Diencephalon (tissue), 1 donor: ENCODE results near the gene TAF6. TPM values are rescaled to one million over a fixed set of nuclear protein-coding genes. Genes with fewer than 3 reads are reported as not detected.
A peak's percentile ranks its signal among the peaks of the same experiment; 100 is the strongest.

Experiments
- small RNA-seq: library from RNA; depleted of rRNA; stranded (forward); fragments of <200 nt; gene quantifications from one replicate; pipeline ENCODE3, GENCODE V24; 2014
- total RNA-seq: library from RNA; depleted of rRNA; stranded (reverse); fragments of >200 nt; gene quantifications from one replicate; pipeline ENCODE4 v1.2.3, GENCODE V29; 2014

TAF6 gene
- total RNA-seq: 31.4 TPM

GRCh38 chr7:100119072-100119969, at the start of gene TAF6, which contains the start of gene CNPY4:
TAF6 (minus strand) TSS chr7:100119358; CDS start chr7:100114209, 5,149 bp downstream.
CNPY4 (plus strand) TSS chr7:100119634; CDS start chr7:100119745, 111 bp downstream.

DNA sequence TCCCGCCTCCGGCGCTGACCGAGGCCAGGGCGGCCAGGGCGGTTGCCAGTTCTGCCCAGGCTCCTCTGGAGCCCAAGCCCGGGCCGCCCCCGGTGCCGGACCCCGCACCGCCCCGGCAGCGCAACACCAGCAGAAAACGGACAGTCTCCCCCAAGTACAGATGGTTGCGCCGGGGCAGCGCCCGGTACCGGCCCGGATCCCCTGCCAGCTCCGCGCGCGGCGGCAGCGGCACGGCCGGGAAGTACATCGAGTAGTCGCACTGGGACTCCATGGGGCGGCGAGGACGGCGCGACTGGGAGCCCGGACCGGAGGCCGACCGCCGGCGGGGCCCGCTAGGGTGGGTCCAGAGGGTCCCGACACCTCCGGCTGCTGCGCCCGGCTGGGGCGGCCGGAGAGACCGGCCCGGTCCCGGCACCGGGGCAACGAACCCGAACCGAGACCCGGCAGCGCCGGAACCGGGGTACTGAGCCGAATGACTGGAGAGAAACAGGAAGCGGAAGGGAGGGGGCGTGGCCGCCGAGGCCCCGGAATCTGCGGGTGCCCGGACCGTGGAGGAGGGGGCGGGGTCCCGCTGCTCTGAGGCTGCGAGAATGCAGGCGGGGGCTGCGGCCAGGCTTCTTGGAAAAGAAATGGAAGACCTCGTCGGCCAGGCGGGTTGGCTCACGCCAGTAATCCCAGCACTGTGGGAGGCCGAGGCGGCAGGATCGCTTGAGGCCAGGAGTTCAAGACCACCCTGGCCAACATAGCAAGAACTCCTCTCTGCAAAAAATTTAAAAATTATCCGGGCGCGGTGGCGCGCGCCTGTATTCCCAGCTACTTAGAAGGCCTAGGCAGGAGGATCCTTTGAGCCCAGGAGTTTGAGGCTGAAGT, 39.3 kb upstream of the TAF6 start, which contains the start of gene TRAPPC14:
TSS of gene TRAPPC14 (minus strand) at position 495 of the 870 bp plus-strand sequence. CDS start at position 271, 224 bp downstream.

DNA sequence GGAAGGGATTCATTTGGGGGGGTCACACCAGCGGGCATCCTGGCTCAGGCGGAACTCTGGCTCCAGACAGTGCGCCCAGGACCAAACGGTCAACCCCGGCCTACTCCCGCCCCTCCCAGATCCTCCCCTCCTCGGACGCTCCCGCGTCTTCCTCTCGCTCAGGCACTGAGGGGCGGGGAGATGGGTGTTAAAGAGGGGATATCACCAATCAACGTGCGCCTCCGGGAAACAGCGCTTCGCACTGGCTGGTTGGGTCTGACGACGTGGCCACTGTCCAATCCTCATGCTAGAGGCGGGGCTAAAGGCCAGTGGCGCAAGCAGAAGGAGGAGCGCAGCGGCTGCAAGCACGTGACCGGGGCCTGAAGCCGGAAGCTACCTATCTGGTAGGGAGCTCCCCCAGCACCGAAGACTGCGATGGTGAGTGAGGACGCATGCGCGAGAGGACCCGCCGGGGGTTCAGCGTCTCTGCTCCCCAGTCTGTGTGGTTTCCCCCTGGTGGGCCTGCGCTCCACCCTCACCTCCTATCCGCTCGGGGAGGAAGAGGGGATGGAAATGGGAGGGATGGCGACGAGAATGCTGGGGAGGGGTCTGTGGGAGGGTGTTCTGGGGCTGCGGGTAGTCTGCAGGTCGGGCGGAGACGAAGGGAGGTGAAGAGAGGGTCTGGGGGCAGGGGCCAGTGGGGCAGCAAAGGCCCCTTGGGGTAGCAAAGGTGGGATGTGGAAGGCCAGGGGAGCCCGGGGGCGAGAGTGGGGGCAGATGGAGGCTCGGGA, 29.6 kb upstream of the TAF6 start, which contains the start of gene LAMTOR4:
TSS of gene LAMTOR4 (plus strand) at position 360 of the 770 bp plus-strand sequence. CDS start at position 415, 55 bp downstream.

GRCh38 chr7:100126931-100127865, 8.0 kb upstream of the TAF6 start, which contains the start of gene MBLAC1:
MBLAC1 (plus strand) TSS chr7:100126967; CDS start chr7:100127396, 429 bp downstream.

DNA sequence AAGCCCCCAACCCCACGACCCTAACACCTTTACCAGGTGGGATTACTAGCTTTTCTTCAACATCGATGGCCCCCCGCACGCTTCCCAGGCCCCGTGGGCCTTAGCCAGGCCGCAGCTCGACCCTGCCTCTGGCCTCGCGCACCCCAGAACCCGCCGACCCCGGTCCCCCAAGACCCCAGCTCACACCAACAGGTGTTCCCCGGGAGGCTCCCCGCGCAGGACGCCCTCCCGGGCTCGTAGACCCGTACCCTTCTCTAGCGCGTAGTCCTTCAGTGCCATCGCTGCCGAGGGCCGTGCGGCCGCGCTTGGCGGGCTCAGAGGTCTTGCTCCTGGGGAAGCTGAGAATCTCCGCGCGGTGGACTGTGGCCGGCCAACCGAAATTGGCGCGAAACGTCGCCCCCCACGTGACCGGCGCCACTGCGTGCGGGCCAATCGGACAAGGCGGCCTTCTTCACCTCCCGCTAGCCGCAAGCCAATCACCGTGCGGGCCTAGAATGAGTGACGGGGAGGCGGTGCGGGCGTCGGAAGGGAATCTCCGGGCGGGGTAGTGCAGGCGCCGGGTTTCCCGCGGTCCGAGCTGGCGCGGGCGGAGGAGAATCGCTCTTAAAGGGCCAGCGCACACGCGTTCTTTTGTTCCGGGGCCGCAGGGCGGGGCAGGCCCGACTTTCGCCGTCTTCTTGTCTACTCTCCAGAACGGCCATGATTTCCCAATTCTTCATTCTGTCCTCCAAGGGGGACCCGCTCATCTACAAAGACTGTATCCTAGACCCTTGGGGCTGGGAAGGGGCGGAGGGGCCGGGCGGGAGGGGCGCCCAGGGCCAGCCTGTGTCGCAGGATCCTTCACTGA, 17.9 kb downstream of the TAF6 start, which contains the start of the genes AP4M1 and MCM7:
TSS of gene AP4M1 (plus strand) at position 628 of the 847 bp plus-strand sequence. CDS start at position 700, 72 bp downstream.
TSS of gene MCM7 (minus strand) at position 382 of the 847 bp plus-strand sequence. CDS start at position 279, 103 bp downstream.

DNA sequence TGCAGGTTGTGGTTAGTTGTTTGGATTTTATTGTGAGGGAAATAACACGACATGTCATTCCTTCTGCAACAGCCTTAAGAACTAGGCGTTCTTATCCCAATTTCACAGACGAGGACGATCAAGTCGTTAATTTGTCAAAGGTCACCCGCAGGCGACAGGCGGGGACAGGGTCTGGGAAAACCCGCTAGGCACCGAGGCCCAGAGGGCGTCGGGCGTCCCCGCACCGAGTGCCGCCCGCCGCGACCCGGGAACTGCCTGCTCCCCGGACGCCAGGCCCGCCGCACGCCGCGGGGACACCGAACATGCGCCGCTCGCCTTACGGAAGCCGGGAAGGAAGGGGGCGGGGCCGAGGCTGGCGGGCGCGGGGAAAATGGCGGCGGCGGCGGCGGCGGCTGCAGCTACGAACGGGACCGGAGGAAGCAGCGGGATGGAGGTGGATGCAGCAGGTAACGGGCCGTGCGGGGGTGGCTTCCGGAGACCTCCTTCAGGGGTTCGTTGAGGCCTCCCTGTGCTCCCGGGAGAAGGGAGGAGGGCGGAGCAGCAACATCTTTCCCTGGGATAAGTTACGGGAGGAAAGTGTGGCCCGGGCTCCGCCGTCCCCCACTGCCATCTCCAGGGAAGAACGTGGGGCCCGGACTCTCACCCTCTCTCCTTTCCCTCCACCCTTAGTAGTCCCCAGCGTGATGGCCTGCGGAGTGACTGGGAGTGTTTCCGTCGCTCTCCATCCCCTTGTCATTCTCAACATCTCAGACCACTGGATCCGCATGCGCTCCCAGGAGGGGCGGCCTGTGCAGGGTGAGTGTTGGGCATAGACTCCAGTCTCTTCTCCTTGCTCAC, 30.3 kb downstream of the TAF6 start, which contains the start of gene COPS6:
TSS of gene COPS6 (plus strand) at position 349 of the 837 bp plus-strand sequence. CDS start at position 371, 22 bp downstream.

DNA sequence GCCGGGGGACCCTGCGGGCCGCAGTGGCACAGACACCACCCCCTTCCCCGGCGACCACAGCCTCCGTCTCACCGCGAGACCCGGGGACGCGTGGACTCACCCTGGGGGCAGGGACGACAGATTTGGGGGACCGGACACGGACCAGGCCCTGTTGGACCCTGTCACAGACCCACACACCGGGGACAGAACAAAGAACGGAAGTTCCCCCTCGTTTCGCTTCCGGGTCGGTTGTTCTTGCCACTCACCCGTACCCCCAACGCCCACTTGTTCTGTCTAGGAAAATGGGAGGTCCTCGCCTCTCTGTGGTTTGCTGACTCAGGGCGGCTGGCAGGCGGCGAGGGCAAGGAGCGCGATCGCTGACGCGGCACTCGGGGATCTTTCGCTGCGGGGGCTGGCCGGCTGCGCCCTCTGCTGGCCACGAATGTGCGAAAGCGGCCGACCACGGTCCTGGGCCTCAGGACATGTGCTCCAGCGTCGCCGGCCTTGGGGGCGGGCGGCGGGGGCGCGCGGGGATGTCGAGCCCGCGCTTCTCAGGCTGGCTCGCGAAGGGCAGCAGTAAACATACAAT, 37.5 kb downstream of the TAF6 start, which contains the start of gene ZNF3:
TSS of gene ZNF3 (minus strand) at position 189 of the 568 bp plus-strand sequence. CDS start 4,366 bp downstream, outside the sequence.

Small RNA genes lying within 50 kb of the gene (small RNA-seq; reads per million reads assigned to genes)
- gene MIR106B (92.3 reads per million, percentile 97 among the genes with 10 or more reads in this experiment), gene MIR25 (1,186 reads per million, percentile 99 among the genes with 10 or more reads in this experiment), gene MIR93 (578 reads per million, percentile 98 among the genes with 10 or more reads in this experiment)

Other genes with a start within 250 kb of the TAF6 start
- gene OR2AE1, start 242.3 kb downstream of the TAF6 start, total RNA-seq: not detected
- gene TRIM4, start 199.8 kb downstream of the TAF6 start, total RNA-seq: 12.5 TPM
- not detected for gene GJC3, start 189.7 kb downstream of the TAF6 start, total RNA-seq
- not detected for gene AZGP1, start 143.3 kb downstream of the TAF6 start, total RNA-seq
- gene ZKSCAN1, start 103.8 kb downstream of the TAF6 start, total RNA-seq: 78.9 TPM
- 13.4 TPM for gene ZSCAN21, start 69.6 kb downstream of the TAF6 start, total RNA-seq
- gene ZNF3, start 37.6 kb downstream of the TAF6 start, total RNA-seq: 39.4 TPM
- gene COPS6, start 30.4 kb downstream of the TAF6 start, total RNA-seq: 48.9 TPM
- gene MCM7, start 18.0 kb downstream of the TAF6 start, total RNA-seq: 38.5 TPM
- gene AP4M1, start 17.7 kb downstream of the TAF6 start, total RNA-seq: 20.5 TPM
- 22.8 TPM for gene CNPY4, start 276 bp upstream of the TAF6 start, total RNA-seq
- 5.3 TPM for gene MBLAC1, start 7.6 kb upstream of the TAF6 start, total RNA-seq
- gene LAMTOR4, start 29.6 kb upstream of the TAF6 start, total RNA-seq: 48.9 TPM
- gene TRAPPC14, start 39.4 kb upstream of the TAF6 start, total RNA-seq: 16.8 TPM
- gene GAL3ST4, start 49.3 kb upstream of the TAF6 start, total RNA-seq: 3.9 TPM
- gene GPC2, start 58.0 kb upstream of the TAF6 start, total RNA-seq: 49.6 TPM
- gene STAG3, start 58.6 kb upstream of the TAF6 start, total RNA-seq: 0.69 TPM
- gene PVRIG, start 100.6 kb upstream of the TAF6 start, total RNA-seq: not detected
- not detected for gene SPDYE3, start 188.3 kb upstream of the TAF6 start, total RNA-seq
- 14.5 TPM for gene PILRB, start 238.8 kb upstream of the TAF6 start, total RNA-seq